GM12878 (cell line): ENCODE results near the gene GRIN2A. TPM values are rescaled to one million over a fixed set of nuclear protein-coding genes. Genes with fewer than 3 reads are reported as not detected.
A peak's percentile ranks its signal among the peaks of the same experiment; 100 is the strongest.

Experiments
- ATAC-seq: fragments of 200-7000 bp; cut with Tn5 transposase; 3 replicates; pipeline ENCODE4 v1.9.1; 2020; ENCODE audit warnings: mild to moderate bottlenecking, moderate library complexity
- BruUV-seq: library from RNA; stranded (reverse); fragments of 400-500 nt; replicated peaks from 2 replicates; lab custom pipeline; 2021; lab: Mats Ljungman, UMichigan
- CTCF ChIA-PET: fragments of 300-600 bp; sonication (Branson Sonifier 250); formaldehyde crosslinking; extraction: SDS; loops from one replicate; lab custom pipeline; 2021; ENCODE audit warnings: inconsistent platforms; lab: Yijun Ruan, JAX
- POLR2A ChIA-PET: fragments of 350-600 bp; formaldehyde crosslinking; extraction: SDS; loops from one replicate; lab custom pipeline; 2021; ENCODE audit warnings: inconsistent platforms; lab: Charles Lee
- RAD21 ChIA-PET: fragments of 300-600 bp; sonication (Branson Sonifier 250); formaldehyde crosslinking; loops from one replicate; lab custom pipeline; 2023; ENCODE audit warnings: antibody characterized with exemption; ENCODE audit not compliant: unreplicated experiment; lab: Charles Lee
- SMC1A ChIA-PET: fragments of 300-600 bp; sonication (Branson Sonifier 250); formaldehyde crosslinking; loops from one replicate; lab custom pipeline; 2023; ENCODE audit not compliant: unreplicated experiment, uncharacterized antibody; lab: Charles Lee
- DNase-seq: peaks from one replicate; pipeline ENCODE4 v3.0.0-alpha.2; 2011; ENCODE audit warnings: low read depth, low spot score
- FAIRE-seq: peaks from 3 replicates; lab custom pipeline; 2011; peaks lifted over from hg19 to GRCh38; lab: Jason Lieb, UNC
- H2AFZ ChIP-seq: 2 replicates; pipeline ENCODE4 v1.6.0; 2011; ENCODE audit warnings: low read depth, low read length, control low read depth; ENCODE audit not compliant: control insufficient read depth
- H3K27ac ChIP-seq: 2 replicates; pipeline ENCODE4 v1.5.1; 2011; ENCODE audit warnings: control low read depth; ENCODE audit not compliant: control insufficient read depth, insufficient read depth
- H3K27me3 ChIP-seq, 2 experiments: replicated peaks in 1 of 2; 2 replicates each; pipeline versions ENCODE4 v1.6.0 to v1.6.1; 2011; ENCODE audit warnings: low read length in 1 of 2; ENCODE audit not compliant: control insufficient read depth in 2 of 2, insufficient read depth in 2 of 2
- H3K36me3 ChIP-seq, 2 experiments: 2 replicates each; pipeline ENCODE4 v1.5.1; 2011; ENCODE audit warnings: low read length in 1 of 2; ENCODE audit not compliant: control insufficient read depth in 2 of 2, insufficient read depth in 2 of 2
- H3K4me1 ChIP-seq: 2 replicates; pipeline ENCODE4 v1.6.1; 2011; ENCODE audit warnings: mild to moderate bottlenecking, low read length, moderate library complexity, mixed read lengths; ENCODE audit not compliant: control insufficient read depth, insufficient read depth
- H3K4me2 ChIP-seq: 2 replicates; pipeline ENCODE4 v1.6.0; 2011; ENCODE audit warnings: control low read depth; ENCODE audit not compliant: control insufficient read depth, insufficient read depth
- H3K4me3 ChIP-seq: fragments of 200-600 bp; sonication (generic); 2 replicates; pipeline ENCODE4 v1.5.1; 2016
- H3K79me2 ChIP-seq: 2 replicates; pipeline ENCODE4 v1.6.0; 2011; ENCODE audit warnings: low read length; ENCODE audit not compliant: control insufficient read depth, insufficient read depth
- H3K9ac ChIP-seq: 2 replicates; pipeline ENCODE4 v1.8.0; 2011; ENCODE audit warnings: low read length, control low read depth, mixed read lengths; ENCODE audit not compliant: control insufficient read depth, insufficient read depth
- H3K9me3 ChIP-seq: replicated peaks from 3 replicates; pipeline ENCODE4 v1.5.1; 2011; ENCODE audit warnings: mild to moderate bottlenecking, low read length; ENCODE audit not compliant: control insufficient read depth, insufficient read depth
- H4K20me1 ChIP-seq: 2 replicates; pipeline ENCODE4 v1.6.0; 2011; ENCODE audit not compliant: control insufficient read depth, insufficient read depth
- CEBPB ChIP-seq, 2 experiments: fragments of 150-350 bp in 1 of 2; IDR thresholded peaks; 2 replicates each; pipeline ENCODE4 v1.6.1; 2012 to 2014; ENCODE audit warnings: low read depth in 2 of 2, low read length in 2 of 2, borderline replicate concordance in 1 of 2, inconsistent platforms in 1 of 2
- ESRRA ChIP-seq: IDR thresholded peaks from 2 replicates; pipeline ENCODE4 v1.6.1; 2012; ENCODE audit warnings: mild to moderate bottlenecking, low read length, improper control_type of control experiment
- FOS ChIP-seq: IDR thresholded peaks from 3 replicates; pipeline ENCODE4 v1.6.1; 2011; ENCODE audit warnings: borderline replicate concordance; ENCODE audit not compliant: insufficient read length; ENCODE audit errors: extremely low read depth
- HCFC1 ChIP-seq: fragments of 150-350 bp; IDR thresholded peaks from 2 replicates; pipeline ENCODE4 v1.6.1; 2014; ENCODE audit warnings: low read length
- IKZF1 ChIP-seq: fragments of 450-650 bp; conservative IDR thresholded peaks from 2 replicates; pipeline ENCODE4 v1.6.1; 2017; ENCODE audit warnings: antibody characterized with exemption, mild to moderate bottlenecking
- NFYB ChIP-seq: IDR thresholded peaks from 2 replicates; pipeline ENCODE4 v1.6.1; 2011; ENCODE audit warnings: low read depth, mild to moderate bottlenecking, low read length, improper control_type of control experiment, moderate library complexity; ENCODE audit not compliant: insufficient read depth
- RAD51 ChIP-seq: fragments of 450-650 bp; IDR thresholded peaks from 2 replicates; pipeline ENCODE4 v1.6.1; 2016; ENCODE audit warnings: moderate library complexity, mild to moderate bottlenecking, inconsistent platforms
- RCOR1 ChIP-seq: conservative IDR thresholded peaks from 2 replicates; pipeline ENCODE4 v1.6.1; 2012; ENCODE audit warnings: low read depth, low read length, improper control_type of control experiment
- RELA ChIP-seq: fragments of 450-650 bp; IDR thresholded peaks from 2 replicates; pipeline ENCODE4 v1.8.0; 2014; ENCODE audit warnings: borderline replicate concordance; ENCODE audit not compliant: partially characterized antibody
- SPI1 ChIP-seq: IDR thresholded peaks from 2 replicates; pipeline ENCODE4 v1.6.1; 2011; ENCODE audit warnings: low read depth, mild to moderate bottlenecking, low read length, moderate library complexity, borderline replicate concordance; ENCODE audit not compliant: insufficient read depth
- TBL1XR1 ChIP-seq: IDR thresholded peaks from 2 replicates; pipeline ENCODE4 v1.6.1; 2012; ENCODE audit warnings: low read depth, low read length, improper control_type of control experiment
- ZZZ3 ChIP-seq: IDR thresholded peaks from 2 replicates; pipeline ENCODE4 v1.6.1; 2011; ENCODE audit warnings: low read depth; ENCODE audit not compliant: control insufficient read depth, insufficient read length
- WGBS: methylation state at CpG from one replicate; pipeline ENCODE4 v1.1.6; 2016; ENCODE audit warnings: low lambda C conversion rate; ENCODE audit not compliant: insufficient replicate concordance, insufficient coverage; ENCODE audit errors: missing lambda C conversion rate; 5-methylcytosine and 5-hydroxymethylcytosine counted together
- in situ Hi-C: fragments of 300-500 bp; cut with MboI; formaldehyde crosslinking; loops from 9 replicates; pipeline ENCODE4 v1.14.3; 2018; ENCODE audit warnings: mixed read lengths
- intact Hi-C: fragments of 100-400 bp; cut with micrococcal nuclease; formaldehyde crosslinking; loops from one replicate; pipeline ENCODE4 v1.14.2; 2022; ENCODE audit not compliant: unreplicated experiment
- polyA plus RNA-seq, 11 experiments: library from polyadenylated mRNA; depleted of rRNA in 4 of 11; unstranded in 6 of 11; stranded (reverse) in 5 of 11; fragments of >200 nt; fragmentation: Nextera tagmentation in 4 of 11; fragmentation: Illumina TruSeq in 1 of 11; extraction: Ambion mirVana in 4 of 11; extraction: Trizol in 1 of 11; gene quantifications; 1 replicate in 1 of 11; 2 replicates in 10 of 11; pipeline versions ENCODE4 v1.2.1 to v1.2.3, GENCODE V29; 2011 to 2016; ENCODE audit warnings: inconsistent platforms in 2 of 11, missing spikeins in 2 of 11, low read depth in 1 of 11
- total RNA-seq, 4 experiments: library from RNA; depleted of rRNA in 3 of 4; stranded (reverse); fragments of >200 nt in 3 of 4; fragmentation: Illumina TruSeq in 1 of 4; extraction: Trizol in 1 of 4; gene quantifications; 2 replicates each; pipeline versions ENCODE4 v1.2.1 to v1.2.3, GENCODE V29; 2013 to 2021
- TF ChIP-seq, protein P1 (sequence below): fragments of 150-350 bp; IDR thresholded peaks from 2 replicates; pipeline ENCODE4 v1.6.1; 2014; ENCODE audit warnings: mild to moderate bottlenecking, low read depth, low read length
- TF ChIP-seq, protein P2 (sequence below): IDR thresholded peaks from 2 replicates; pipeline ENCODE4 v1.6.1; 2011; ENCODE audit warnings: borderline replicate concordance, low read depth, mild to moderate bottlenecking, moderate library complexity, low read length; ENCODE audit not compliant: insufficient read depth, poor library complexity, severe bottlenecking

GRIN2A gene
- total and polyA plus RNA-seq, 10 of the 15 experiments (the other 5 are each of a cell fraction or from before 2014, with no cell fraction given): 2.4 to 13.3 (median 7.3) TPM

DNA sequence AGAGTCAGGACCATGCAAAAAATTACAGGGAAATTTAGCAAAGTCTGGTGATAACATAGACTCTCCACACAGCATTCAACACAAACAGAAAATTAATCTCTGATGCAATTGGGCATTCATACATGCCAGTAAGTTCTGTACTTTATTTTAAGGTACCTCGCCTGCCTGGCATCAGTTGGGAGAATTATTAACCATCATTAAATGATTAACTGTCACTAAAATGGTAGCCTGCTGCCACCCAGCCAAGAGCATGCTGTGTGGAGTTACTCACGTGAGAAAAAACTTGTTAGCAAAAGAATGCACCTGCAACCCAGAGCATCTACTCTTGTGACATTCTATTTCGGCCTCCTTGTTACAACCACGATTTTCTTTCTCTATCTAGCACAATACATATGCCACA lies 117.2 kb downstream of the GRIN2A start (continued):
- TF ChIP-seq RCOR1: no peak
- TF ChIP-seq FOS: no peak

DNA sequence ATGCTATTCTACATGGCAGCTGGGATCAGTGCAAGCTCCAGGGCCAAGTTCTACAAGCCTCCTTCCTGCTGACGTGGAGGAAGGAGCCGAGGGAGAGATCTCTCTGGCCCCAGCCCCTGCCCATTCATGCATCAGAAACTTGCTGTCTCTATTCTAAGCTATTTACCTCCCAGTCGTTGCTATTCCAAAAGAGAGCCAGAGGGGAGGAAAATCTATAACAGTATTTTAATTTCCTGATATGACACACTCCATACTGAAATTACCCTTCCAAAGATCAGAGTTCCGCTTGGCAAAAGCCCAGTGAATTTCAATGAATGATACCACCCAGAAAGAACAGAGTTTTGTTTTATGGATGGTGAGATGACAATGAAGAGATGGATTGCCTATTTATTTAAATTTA lies 133.4 kb downstream of the GRIN2A start:
- Histone ChIP-seq H3K4me1 (no peaks in the 10 kb centered on the region), H4K20me1 (no peaks in the 10 kb centered on the region), H3K36me3 (no peaks in the 10 kb centered on the region), H3K4me3 (no peak overlapping the region), H2AFZ (no peak overlapping the region), H3K4me2 (no peak overlapping the region), H3K27ac (no peak overlapping the region), H3K9me3 (no peaks in the 10 kb centered on the region), H3K27me3 (no peaks in the 10 kb centered on the region), H3K79me2 (no peaks in the 10 kb centered on the region), H3K9ac (no peak overlapping the region)
- ChIA-PET CTCF (no interaction called here), RAD21 (no interaction called here), SMC1A (no interaction called here), POLR2A (no interaction called here)
- intact Hi-C loops: no loop called here
- no peak for DNase-seq
- no peak for ATAC-seq
- no peak for TF ChIP-seq ZZZ3
- TF ChIP-seq ESRRA: no peak
- TF ChIP-seq HCFC1: no peak
- TF ChIP-seq IKZF1: no peak
- TF ChIP-seq RELA: no peak
- in situ Hi-C loops: no loop called here
- no TSS peak for BruUV-seq
- FAIRE-seq: no peak
- WGBS: 25% methylated on average over 4 of the region's 4 CpGs

DNA sequence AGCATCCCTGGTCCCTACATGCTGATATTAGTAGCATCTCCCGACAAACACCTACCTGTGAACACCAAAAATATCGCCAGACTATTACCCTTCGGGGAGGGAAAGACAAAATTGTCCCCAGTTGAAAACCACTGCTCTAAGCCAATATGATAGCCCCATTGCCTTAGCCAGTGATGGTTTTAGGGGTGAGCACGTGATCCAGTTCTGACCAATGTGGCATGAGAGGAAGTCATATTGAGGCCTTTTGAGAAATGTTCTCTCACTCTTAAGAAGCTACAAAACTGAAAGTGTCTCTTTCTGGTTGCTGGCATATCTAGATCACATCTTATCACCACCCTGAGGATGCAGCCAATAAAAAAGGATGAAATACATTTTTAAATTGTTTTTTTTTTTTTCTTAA lies 136.3 kb downstream of the GRIN2A start:
- Histone ChIP-seq H3K9me3 (no peaks in the 10 kb centered on the region), H4K20me1 (no peaks in the 10 kb centered on the region), H3K9ac (no peak overlapping the region), H3K27ac (no peak overlapping the region), H3K36me3 (no peaks in the 10 kb centered on the region), H3K4me2 (no peak overlapping the region), H3K27me3 (no peaks in the 10 kb centered on the region), H3K4me1 (no peaks in the 10 kb centered on the region), H3K4me3 (no peak overlapping the region), H3K79me2 (no peaks in the 10 kb centered on the region), H2AFZ (no peak overlapping the region)
- DNase-seq (no peak), FAIRE-seq (no peak), ATAC-seq (peak; percentile 67)
- CTCF ChIA-PET: interaction anchor here (1.5 kb wide), 1 partner anchor 33 kb away, joined by 4 read pairs; no protein-coding TSS in a partner anchor
- POLR2A ChIA-PET: no interaction called here
- 37% methylated on average over 4 of the region's 4 CpGs for WGBS
- no TSS peak for BruUV-seq
- RAD21 ChIA-PET: interaction anchor here (1.4 kb wide), 1 partner anchor 49 kb away, joined by 4 read pairs; no protein-coding TSS in a partner anchor
- in situ Hi-C loops: no loop called here
- SMC1A ChIA-PET: interaction anchor here (0.6 to 1.0 kb wide), 2 partner anchors 13 to 474 kb away, joined by 4 to 5 read pairs; no protein-coding TSS in a partner anchor
- intact Hi-C loops: no loop called here
- TF ChIP-seq CEBPB (IDR thresholded peaks at IDR 0.05; ENCODE audit: borderline replicate concordance in 1 of 2, low read depth in 2 of 2, low read length in 2 of 2) (no peak), TBL1XR1 (no peak), RCOR1 (no peak), NFYB (peak; percentile 84), SPI1 (peak; percentile 14; the same call in 1 of the 2 replicates), RAD51 (peak; percentile 60)
- TF ChIP-seq, protein P1, sequence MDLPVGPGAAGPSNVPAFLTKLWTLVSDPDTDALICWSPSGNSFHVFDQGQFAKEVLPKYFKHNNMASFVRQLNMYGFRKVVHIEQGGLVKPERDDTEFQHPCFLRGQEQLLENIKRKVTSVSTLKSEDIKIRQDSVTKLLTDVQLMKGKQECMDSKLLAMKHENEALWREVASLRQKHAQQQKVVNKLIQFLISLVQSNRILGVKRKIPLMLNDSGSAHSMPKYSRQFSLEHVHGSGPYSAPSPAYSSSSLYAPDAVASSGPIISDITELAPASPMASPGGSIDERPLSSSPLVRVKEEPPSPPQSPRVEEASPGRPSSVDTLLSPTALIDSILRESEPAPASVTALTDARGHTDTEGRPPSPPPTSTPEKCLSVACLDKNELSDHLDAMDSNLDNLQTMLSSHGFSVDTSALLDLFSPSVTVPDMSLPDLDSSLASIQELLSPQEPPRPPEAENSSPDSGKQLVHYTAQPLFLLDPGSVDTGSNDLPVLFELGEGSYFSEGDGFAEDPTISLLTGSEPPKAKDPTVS: no peak
- TF ChIP-seq, protein P2, sequence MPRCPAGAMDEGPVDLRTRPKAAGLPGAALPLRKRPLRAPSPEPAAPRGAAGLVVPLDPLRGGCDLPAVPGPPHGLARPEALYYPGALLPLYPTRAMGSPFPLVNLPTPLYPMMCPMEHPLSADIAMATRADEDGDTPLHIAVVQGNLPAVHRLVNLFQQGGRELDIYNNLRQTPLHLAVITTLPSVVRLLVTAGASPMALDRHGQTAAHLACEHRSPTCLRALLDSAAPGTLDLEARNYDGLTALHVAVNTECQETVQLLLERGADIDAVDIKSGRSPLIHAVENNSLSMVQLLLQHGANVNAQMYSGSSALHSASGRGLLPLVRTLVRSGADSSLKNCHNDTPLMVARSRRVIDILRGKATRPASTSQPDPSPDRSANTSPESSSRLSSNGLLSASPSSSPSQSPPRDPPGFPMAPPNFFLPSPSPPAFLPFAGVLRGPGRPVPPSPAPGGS: no peak
